Measurements from ENCODE around the gene GSN. TPM values are rescaled to one million over a fixed set of nuclear protein-coding genes. Genes with fewer than 3 reads are reported as not detected.

GSN gene
- total and polyA plus RNA-seq, 2 of the 13 experiments (the other 11 are each of a cell fraction or from before 2014, with no cell fraction given), result 294 to 307 TPM

GRCh38 chr9:121289026-121289771, 21.2 kb downstream of the GSN start (continued):
- TF ChIP-seq ZSCAN9 (CRISPR knock-in tag; IDR thresholded peaks at IDR 0.05; ENCODE audit: borderline replicate concordance), result peak; percentile 34; the same call in 1 of the 2 replicates
- peak; percentile 46; the same call in 1 of the 2 replicates for TF ChIP-seq RXRB (CRISPR knock-in tag; IDR thresholded peaks at IDR 0.05; ENCODE audit: borderline replicate concordance)
- peak; percentile 44; the same call in 1 of the 2 replicates for TF ChIP-seq ZBED4 (CRISPR knock-in tag; IDR thresholded peaks at IDR 0.05; ENCODE audit: borderline replicate concordance)
- no peak for TF ChIP-seq CREB3 (CRISPR knock-in tag; IDR thresholded peaks at IDR 0.05)

- H4K20me1 ChIP-seq (ENCODE audit: insufficient read depth, low read length), result no peaks in the 10 kb centered on the region
- H3K79me2 ChIP-seq (ENCODE audit: insufficient read depth, low read length), result peaks cover 6% of the 10 kb centered on the region
- intact Hi-C loops (cut with micrococcal nuclease; ENCODE audit: unreplicated experiment) (loop anchor here (5.0 kb wide), 1 partner anchor 32 kb away; no protein-coding TSS in a partner anchor), in situ Hi-C loops (cut with HindIII; ENCODE audit: extremely low pct_ligation_motif_present, low pct_unique_long_range_greater_than_20kb) (no loop called here)
- peak overlapping the region; percentile 89 for H3K27ac ChIP-seq (ENCODE audit: extremely low read length, insufficient read depth, low read length)
- H3K4me2 ChIP-seq (ENCODE audit: low read depth, low read length), result peak overlapping the region; percentile 83
- no peaks in the 10 kb centered on the region for H3K27me3 ChIP-seq (ENCODE audit: control insufficient read depth in 1 of 2, insufficient read depth in 2 of 2, low read length in 2 of 2)
- WGBS (ENCODE audit: low lambda C conversion rate), result 64% methylated on average over 7 of the region's 7 CpGs
- no peak for FAIRE-seq
- ATAC-seq, result no peak
- H3K36me3 ChIP-seq (replicated peaks in 1 of 2; ENCODE audit: control insufficient read depth in 1 of 2, insufficient read depth in 2 of 2, low read length in 2 of 2), result no peaks in the 10 kb centered on the region
- BruUV-seq (replicated peaks), result no TSS peak
- no peaks in the 10 kb centered on the region for H3K9me3 ChIP-seq (ENCODE audit: low read length)
- no peak for DNase-seq (ENCODE audit: low spot score)
- H3K4me1 ChIP-seq (ENCODE audit: insufficient read depth, low read length), result peaks cover 88% of the 10 kb centered on the region
- H3K4me3 ChIP-seq (replicated peaks in 1 of 3; ENCODE audit: insufficient read depth in 1 of 3, low read depth in 2 of 3, low read length in 3 of 3), result peak overlapping the region; percentile 19 to 62 (median 38)
- ChIA-PET POLR2A (interaction anchor here (0.7 to 11.2 kb wide), 11 partner anchors 9 to 88 kb away, joined by 3 to 398 read pairs (median 4); partner anchors contain the start of genes GSN and RAB14), CTCF (ENCODE audit: low intra/inter-chr PET ratio, low total read pairs) (no interaction called here)
- no peak overlapping the region for H2AFZ ChIP-seq (ENCODE audit: low read length)
- H3K9ac ChIP-seq (ENCODE audit: insufficient read depth, low read depth, low read length), result peak overlapping the region; percentile 76
- no peak for TF ChIP-seq ZNF335 (CRISPR knock-in tag; IDR thresholded peaks at IDR 0.05)
- TF ChIP-seq ZNF329 (CRISPR knock-in tag; IDR thresholded peaks at IDR 0.05; ENCODE audit: low read depth), result no peak
- TF ChIP-seq MEF2D (CRISPR knock-in tag; IDR thresholded peaks at IDR 0.05), result no peak
- no peak for TF ChIP-seq MAX (IDR thresholded peaks at IDR 0.05)
- TF ChIP-seq ZNF121 (CRISPR knock-in tag; IDR thresholded peaks at IDR 0.05), result 0 out of 2 replicates have a peak, but pooled peaks have one; percentile 12
- no peak for TF ChIP-seq MAZ (IDR thresholded peaks at IDR 0.05; ENCODE audit: borderline replicate concordance, low read depth, low read length)
- TF ChIP-seq MAZ (CRISPR knock-in tag; IDR thresholded peaks at IDR 0.05; ENCODE audit: low read depth), result no peak
- TF ChIP-seq ZNF687 (CRISPR knock-in tag; IDR thresholded peaks at IDR 0.05), result peak; percentile 70
Observed at GRCh38 chr9:121289772-121290370, 21.9 kb downstream of the GSN start.

All from HepG2 (cell line).